Measurements from ENCODE around the gene OR52A1.

The OR52A1 gene

GRCh38 chr11:5131584-5132335 is 22.8 kb downstream of the OR52A1 start:
- DNase-seq = no peak

- no peak for DNase-seq
These were observed 25.1 kb downstream of the OR52A1 start for GRCh38 chr11:5129457-5129877.

GRCh38 chr11:5124891-5125620 is 29.5 kb downstream of the OR52A1 start:
- DNase-seq = no peak

- peak; percentile 42 for DNase-seq
These were observed 30.6 kb downstream of the OR52A1 start for GRCh38 chr11:5123802-5124521.

GRCh38 chr11:5118893-5119292 is 35.7 kb downstream of the OR52A1 start:
- no peak for DNase-seq

GRCh38 chr11:5117588-5117987 is 37.0 kb downstream of the OR52A1 start:
- no peak for DNase-seq

GRCh38 chr11:5115339-5115738 is 39.2 kb downstream of the OR52A1 start:
- no peak for DNase-seq

GRCh38 chr11:5107285-5107684 is 47.3 kb downstream of the OR52A1 start:
- no peak for DNase-seq

- DNase-seq = no peak
These were observed 51.5 kb downstream of the OR52A1 start for GRCh38 chr11:5103066-5103465.

GRCh38 chr11:5102246-5102645 is 52.3 kb downstream of the OR52A1 start:
- DNase-seq = no peak

GRCh38 chr11:5096011-5096410 is 58.5 kb downstream of the OR52A1 start:
- no peak for DNase-seq
